Left hindlimb (tissue), 1 donor: ENCODE measurements around the gene GRM3.

ENCODE experiments used
- DNase-seq: peaks from one replicate; pipeline ENCODE4 v3.0.0-alpha.2; 2018

Gene GRM3

GRCh38 chr7:86911659-86912058 lies 267.9 kb downstream of the GRM3 start:
- no peak for DNase-seq

DNA sequence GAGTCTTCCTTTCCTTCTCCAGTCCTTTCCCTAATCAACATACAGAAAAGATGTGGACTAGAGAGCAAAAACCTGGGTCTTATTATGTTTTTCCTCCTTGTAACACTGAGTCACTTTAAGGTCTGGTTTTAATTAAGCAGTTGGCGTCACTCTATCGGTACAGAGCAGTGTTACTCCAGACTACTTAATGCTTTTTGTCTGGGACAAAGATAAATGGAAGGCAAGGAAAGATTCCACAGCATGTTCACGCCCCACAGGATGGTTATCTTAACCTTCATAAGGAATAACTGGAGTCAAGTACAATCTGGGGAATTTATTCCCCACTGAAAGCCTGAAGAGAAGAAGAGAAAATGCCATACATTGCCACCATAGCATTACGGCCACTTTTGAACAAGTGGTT lies 270.0 kb downstream of the GRM3 start:
- no peak for DNase-seq
